GM19395 (cell line): ENCODE data around the gene CELF1.

Source experiments
- ATAC-seq: cut with Tn5 transposase; IDR thresholded peaks from one replicate; pipeline ENCODE4 v1.9.1; 2021; ENCODE audit warnings: mild to moderate bottlenecking, moderate library complexity; ENCODE audit not compliant: unreplicated experiment

The CELF1 gene

GRCh38 chr11:47430524-47430923 is 122.4 kb downstream of the CELF1 start:
- ATAC-seq, result no peak

- ATAC-seq, result peak; percentile 86
These were observed 126.6 kb downstream of the CELF1 start, which contains the start of gene PSMC3 for GRCh38 chr11:47426062-47426956. TSS of gene PSMC3 (minus strand) at chr11:47426439. CDS start at chr11:47426279, 160 bp downstream.

GRCh38 chr11:47425611-47426010 is 127.3 kb downstream of the CELF1 start:
- ATAC-seq, result no peak

GRCh38 chr11:47418454-47419259 is 134.3 kb downstream of the CELF1 start:
- no peak for ATAC-seq

GRCh38 chr11:47417712-47418111 is 135.2 kb downstream of the CELF1 start:
- ATAC-seq, result no peak

GRCh38 chr11:47415949-47416472 is 136.9 kb downstream of the CELF1 start:
- no peak for ATAC-seq
